Tibial nerve (tissue), 4 donors: Measurements from ENCODE around the gene ZNF827.
A peak's percentile ranks its signal among the peaks of the same experiment; 100 is the strongest.

Source experiments
- EP300 ChIP-seq, 2 donors: sonication (generic); formaldehyde crosslinking; IDR thresholded peaks; one replicate each; pipeline ENCODE4 v1.6.1; 2017; ENCODE audit warnings: antibody characterized with exemption in 2 of 2, mild to moderate bottlenecking in 1 of 2
- POLR2A ChIP-seq, 2 donors: fragments of 450-650 bp; IDR thresholded peaks; one replicate each; pipeline ENCODE4 v1.6.1; 2017; ENCODE audit warnings: antibody characterized with exemption in 2 of 2, mild to moderate bottlenecking in 2 of 2, moderate library complexity in 2 of 2
- TF ChIP-seq, protein P1 (sequence below), 5 experiments: fragments of 200-600 bp in 3 of 5; fragments of 450-650 bp in 2 of 5; sonication (generic) in 3 of 5; IDR thresholded peaks; one replicate each; pipeline ENCODE4 v1.5.1; 2016 to 2019; ENCODE audit warnings: antibody characterized with exemption in 5 of 5, mild to moderate bottlenecking in 3 of 5, moderate library complexity in 2 of 5

DNA sequence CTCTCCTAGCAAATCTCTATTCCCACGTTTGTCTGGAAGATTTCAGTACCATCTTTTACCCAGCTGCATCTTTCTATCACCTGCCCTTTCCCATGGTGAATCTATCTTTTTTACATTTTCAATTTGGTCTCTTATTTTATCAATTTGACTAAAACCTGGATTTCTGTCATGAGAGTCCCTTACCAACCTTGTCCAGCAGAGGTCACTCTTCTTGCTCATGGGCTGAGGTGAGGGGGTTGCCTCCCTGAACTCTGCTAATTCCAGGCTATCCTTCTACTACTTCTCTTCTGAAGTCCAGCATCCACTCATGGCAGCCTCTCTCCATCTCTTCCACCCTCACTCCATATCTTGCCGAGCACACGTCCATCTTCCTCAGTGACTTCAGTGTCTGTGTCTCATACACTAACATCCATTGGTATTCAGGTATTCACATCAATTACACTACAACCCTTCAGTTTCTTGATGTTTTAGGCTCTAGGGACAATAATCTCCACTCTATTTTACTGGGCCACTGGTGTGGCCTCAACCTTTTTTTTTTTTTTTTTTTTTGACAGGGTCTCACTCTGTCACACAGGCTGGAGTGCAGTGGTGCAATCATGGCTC, 17.8 kb upstream of the ZNF827 start:
- TF ChIP-seq, protein P1, sequence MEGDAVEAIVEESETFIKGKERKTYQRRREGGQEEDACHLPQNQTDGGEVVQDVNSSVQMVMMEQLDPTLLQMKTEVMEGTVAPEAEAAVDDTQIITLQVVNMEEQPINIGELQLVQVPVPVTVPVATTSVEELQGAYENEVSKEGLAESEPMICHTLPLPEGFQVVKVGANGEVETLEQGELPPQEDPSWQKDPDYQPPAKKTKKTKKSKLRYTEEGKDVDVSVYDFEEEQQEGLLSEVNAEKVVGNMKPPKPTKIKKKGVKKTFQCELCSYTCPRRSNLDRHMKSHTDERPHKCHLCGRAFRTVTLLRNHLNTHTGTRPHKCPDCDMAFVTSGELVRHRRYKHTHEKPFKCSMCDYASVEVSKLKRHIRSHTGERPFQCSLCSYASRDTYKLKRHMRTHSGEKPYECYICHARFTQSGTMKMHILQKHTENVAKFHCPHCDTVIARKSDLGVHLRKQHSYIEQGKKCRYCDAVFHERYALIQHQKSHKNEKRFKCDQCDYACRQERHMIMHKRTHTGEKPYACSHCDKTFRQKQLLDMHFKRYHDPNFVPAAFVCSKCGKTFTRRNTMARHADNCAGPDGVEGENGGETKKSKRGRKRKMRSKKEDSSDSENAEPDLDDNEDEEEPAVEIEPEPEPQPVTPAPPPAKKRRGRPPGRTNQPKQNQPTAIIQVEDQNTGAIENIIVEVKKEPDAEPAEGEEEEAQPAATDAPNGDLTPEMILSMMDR (IDR thresholded peaks at IDR 0.05): peak; percentile 27 to 72 (median 50)
- TF ChIP-seq POLR2A (IDR thresholded peaks at IDR 0.05) (no peak), EP300 (IDR thresholded peaks at IDR 0.05) (no peak)
